Gastroesophageal sphincter (tissue), 4 donors: ENCODE measurements around the gene THADA. TPM values are rescaled to one million over a fixed set of nuclear protein-coding genes. Genes with fewer than 3 reads are reported as not detected.

ENCODE experiments used
- ATAC-seq: fragments of 150-250 bp; one replicate; pipeline ENCODE4 v1.9.1; 2016; ENCODE audit warnings: mild to moderate bottlenecking, moderate library complexity
- H3K27ac ChIP-seq, 4 donors: fragments of 200-600 bp; sonication (generic) in 3 of 4; 1 replicate in 3 of 4; 2 replicates in 1 of 4; pipeline ENCODE4 v1.5.1; 2016 to 2019
- H3K27me3 ChIP-seq: fragments of 200-600 bp; sonication (generic); one replicate; pipeline ENCODE4 v1.5.1; 2019
- H3K36me3 ChIP-seq, 2 donors: fragments of 200-600 bp; sonication (generic); one replicate each; pipeline ENCODE4 v1.5.1; 2019; ENCODE audit warnings: control low read depth in 1 of 2
- H3K4me1 ChIP-seq, 3 donors: fragments of 200-600 bp; sonication (generic); 1 replicate in 2 of 3; 2 replicates in 1 of 3; pipeline ENCODE4 v1.5.1; 2016 to 2019; ENCODE audit warnings: control low read depth in 2 of 3
- H3K4me3 ChIP-seq, 2 donors: fragments of 200-600 bp; sonication (generic); one replicate each; pipeline ENCODE4 v1.5.1; 2019; ENCODE audit warnings: mild to moderate bottlenecking in 1 of 2, moderate library complexity in 1 of 2
- H3K9me3 ChIP-seq, 3 donors: fragments of 200-600 bp; sonication (generic); one replicate each; pipeline ENCODE4 v1.5.1; 2017 to 2019; ENCODE audit warnings: control low read depth in 2 of 3
- CTCF ChIP-seq, 4 experiments: fragments of 200-600 bp in 2 of 4; fragments of 450-650 bp in 2 of 4; sonication (generic) in 1 of 4; IDR thresholded peaks; one replicate each; pipeline ENCODE4 v1.5.1; 2017 to 2019; ENCODE audit warnings: antibody characterized with exemption in 4 of 4, mild to moderate bottlenecking in 2 of 4, moderate library complexity in 2 of 4
- EP300 ChIP-seq: sonication (generic); formaldehyde crosslinking; IDR thresholded peaks from one replicate; pipeline ENCODE4 v1.6.1; 2017; ENCODE audit warnings: antibody characterized with exemption, mild to moderate bottlenecking
- POLR2A ChIP-seq, 2 donors: fragments of 450-650 bp; IDR thresholded peaks; one replicate each; pipeline ENCODE4 v1.6.1; 2017; ENCODE audit warnings: antibody characterized with exemption in 2 of 2, mild to moderate bottlenecking in 2 of 2, moderate library complexity in 1 of 2
- POLR2AphosphoS5 ChIP-seq: sonication (generic); formaldehyde crosslinking; IDR thresholded peaks from one replicate; pipeline ENCODE4 v1.6.1; 2017; ENCODE audit warnings: antibody characterized with exemption
- WGBS, 2 donors: methylation state at CpG; one replicate each; pipeline ENCODE4 v1.1.5; 2018; ENCODE audit warnings: low coverage in 1 of 2; 5-methylcytosine and 5-hydroxymethylcytosine counted together
- total RNA-seq, 4 donors: library from RNA; depleted of rRNA; stranded (reverse); fragments of >200 nt; gene quantifications; one replicate each; pipeline ENCODE4 v1.1.0, GENCODE V29; 2016

THADA gene
- total RNA-seq, 4 donors from 2014 or later: 19.7 to 34.4 (median 22.3) TPM

- peaks cover 8 to 62% (median 26%) of the 10 kb centered on the region in 3 donors for H3K4me1 ChIP-seq
- ATAC-seq: no peak
Measured at GRCh38 chr2:43414033-43414432, 181.8 kb downstream of the THADA start.

GRCh38 chr2:43412114-43412753, 183.6 kb downstream of the THADA start:
- WGBS, 2 donors: 9 to 18% methylated on average over 3 of the region's 3 CpGs

More at GRCh38 chr2:43414033-43414432, 181.8 kb downstream of the THADA start:
- Histone ChIP-seq H3K27ac (peak overlapping the region in 2 of 4 donors; percentile 15 to 64), H3K9me3 (no peaks in the 10 kb centered on the region), H3K36me3 (no peaks in the 10 kb centered on the region), H3K4me3 (no peak overlapping the region), H3K27me3 (no peaks in the 10 kb centered on the region)
- WGBS, 2 donors: 92 to 96% methylated on average over 2 of the region's 2 CpGs
- TF ChIP-seq POLR2AphosphoS5 (no peak), POLR2A (IDR thresholded peaks at IDR 0.05) (no peak)

GRCh38 chr2:43410055-43410604, 185.7 kb downstream of the THADA start:
- 85 to 95% methylated on average over 5 to 6 of the region's 6 CpGs for WGBS, 2 donors
- no peak overlapping the region for H3K27ac ChIP-seq
- H3K36me3 ChIP-seq: no peaks in the 10 kb centered on the region
- TF ChIP-seq POLR2A (IDR thresholded peaks at IDR 0.05) (no peak), POLR2AphosphoS5 (no peak), EP300 (no peak), CTCF (IDR thresholded peaks at IDR 0.05) (no peak)
- no peaks in the 10 kb centered on the region for H3K9me3 ChIP-seq
- peaks cover 8 to 57% (median 9%) of the 10 kb centered on the region in 3 donors for H3K4me1 ChIP-seq
- H3K4me3 ChIP-seq: no peak overlapping the region
- ATAC-seq: no peak
- no peaks in the 10 kb centered on the region for H3K27me3 ChIP-seq

More at GRCh38 chr2:43412114-43412753, 183.6 kb downstream of the THADA start:
- H3K4me3 ChIP-seq: no peak overlapping the region
- no peaks in the 10 kb centered on the region for H3K27me3 ChIP-seq
- no peak overlapping the region for H3K27ac ChIP-seq
- no peak for ATAC-seq
- H3K36me3 ChIP-seq: no peaks in the 10 kb centered on the region
- no peaks in the 10 kb centered on the region for H3K9me3 ChIP-seq
- peaks cover 8 to 56% (median 21%) of the 10 kb centered on the region in 3 donors for H3K4me1 ChIP-seq
- TF ChIP-seq EP300 (no peak), POLR2A (IDR thresholded peaks at IDR 0.05) (no peak), CTCF (IDR thresholded peaks at IDR 0.05) (no peak), POLR2AphosphoS5 (no peak)

GRCh38 chr2:43408407-43409160, 187.3 kb downstream of the THADA start:
- ATAC-seq: no peak

More at GRCh38 chr2:43408407-43409160, 187.3 kb downstream of the THADA start:
- WGBS, 2 donors: 83 to 93% methylated on average over 2 of the region's 2 CpGs
- Histone ChIP-seq H3K36me3 (no peaks in the 10 kb centered on the region), H3K27me3 (no peaks in the 10 kb centered on the region), H3K4me1 (peaks cover 5 to 45% (median 7%) of the 10 kb centered on the region in 3 donors), H3K9me3 (no peaks in the 10 kb centered on the region), H3K4me3 (no peak overlapping the region), H3K27ac (no peak overlapping the region)
- TF ChIP-seq POLR2A (IDR thresholded peaks at IDR 0.05) (no peak), POLR2AphosphoS5 (no peak), CTCF (IDR thresholded peaks at IDR 0.05) (no peak), EP300 (no peak)
